Activated T-helper 9 cell treated with anti-CD3 and anti-CD28 coated beads, Interleukin-2, amount 50 U/mL, for 16 hours (primary cell): ENCODE results near the gene ADGRB2.

ENCODE experiments used
- DNase-seq: peaks from one replicate; pipeline ENCODE4 v3.0.0-alpha.2; 2020; ENCODE audit warnings: low read depth

ADGRB2 gene

DNA sequence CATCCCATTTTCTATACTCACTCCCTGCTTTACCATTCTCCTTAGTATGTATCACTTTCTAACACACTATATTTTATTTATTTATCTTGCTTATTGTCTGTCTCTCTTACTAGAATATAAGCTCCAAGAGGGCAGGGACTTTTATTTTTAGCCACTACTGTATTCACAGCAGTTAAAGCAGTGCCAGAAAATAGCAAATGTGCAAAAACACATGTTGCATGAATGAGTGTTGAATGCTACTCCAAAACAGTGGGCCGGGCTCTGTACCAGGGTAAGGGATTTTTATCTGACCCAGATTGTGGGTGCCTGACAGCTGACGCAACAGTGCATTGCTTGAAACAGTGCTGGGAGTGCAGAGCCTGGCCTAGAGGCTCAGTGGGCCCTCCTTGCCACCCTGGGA lies 85.0 kb downstream of the ADGRB2 start:
- no peak for DNase-seq

DNA sequence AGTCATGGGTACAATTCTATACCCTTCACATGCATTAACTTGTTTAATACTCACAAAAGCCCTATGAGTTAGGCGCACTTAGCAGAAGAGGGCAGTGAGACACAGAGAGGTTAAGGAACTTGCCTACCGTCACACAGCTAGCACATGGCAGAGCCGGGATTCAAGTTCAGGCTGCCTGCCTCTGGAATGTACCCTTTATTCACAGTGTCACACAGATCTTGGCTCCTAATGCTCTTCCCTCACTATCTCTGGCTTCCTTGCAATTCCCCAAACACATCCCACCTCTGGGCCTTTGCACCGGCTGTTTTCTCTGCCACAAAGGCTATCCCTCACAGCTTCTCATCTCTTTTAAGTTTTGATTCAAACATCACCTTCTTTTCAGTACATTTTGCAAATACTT lies 85.5 kb downstream of the ADGRB2 start:
- DNase-seq = no peak

DNA sequence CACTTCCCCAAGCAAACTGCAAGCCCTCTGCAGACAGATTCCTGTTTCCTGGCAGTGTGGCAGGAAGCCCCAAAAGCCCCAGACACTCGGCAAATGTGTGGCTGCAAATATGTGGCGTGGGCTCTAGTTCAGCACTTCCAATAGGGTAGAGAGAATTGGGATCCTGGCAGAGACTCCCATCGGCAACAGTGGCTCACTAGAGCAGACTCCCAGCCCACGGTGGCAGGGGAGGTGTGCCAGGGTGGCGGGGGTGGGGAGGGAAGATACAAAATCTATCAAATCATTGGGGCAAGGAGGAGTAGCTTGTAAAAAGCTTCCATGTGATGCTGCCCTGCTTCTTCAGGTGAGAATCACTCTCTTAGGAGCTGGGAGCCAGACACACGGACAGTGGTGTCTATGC lies 86.2 kb downstream of the ADGRB2 start:
- no peak for DNase-seq

DNA sequence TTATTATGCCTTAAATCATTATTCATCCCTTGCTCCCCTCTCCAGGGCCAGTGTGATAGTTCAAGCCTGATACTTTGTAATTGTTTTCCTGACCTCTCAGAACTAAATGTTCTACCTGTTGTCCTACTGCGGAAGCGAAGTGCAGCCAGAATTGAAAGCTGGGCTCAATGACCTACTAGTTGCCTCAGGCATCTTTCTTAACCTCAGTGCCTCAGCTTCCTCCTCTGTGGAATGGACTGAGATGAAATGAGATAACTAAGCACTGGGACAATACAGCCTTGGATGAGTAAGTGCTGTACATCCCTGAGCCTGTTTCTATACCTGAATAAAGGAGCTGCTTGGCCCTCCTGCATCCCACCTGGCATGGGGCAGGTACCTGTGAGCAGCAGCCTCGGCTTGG lies 86.7 kb downstream of the ADGRB2 start:
- no peak for DNase-seq
